Ureter (tissue), 1 donor: Measurements from ENCODE around the gene NHSL1. TPM values are rescaled to one million over a fixed set of nuclear protein-coding genes. Genes with fewer than 3 reads are reported as not detected.

Experiments used
- DNase-seq: peaks from one replicate; pipeline ENCODE4 v3.0.0-alpha.2; 2020; ENCODE audit warnings: low spot score
- total RNA-seq: library from RNA; stranded (reverse); gene quantifications from one replicate; pipeline ENCODE4 v1.2.4, GENCODE V29; 2023
- donor health status: DM: yes; HTN: yes; CAD: no.

Gene NHSL1
- total RNA-seq, 1 donor from 2014 or later, result 25.1 TPM

DNA sequence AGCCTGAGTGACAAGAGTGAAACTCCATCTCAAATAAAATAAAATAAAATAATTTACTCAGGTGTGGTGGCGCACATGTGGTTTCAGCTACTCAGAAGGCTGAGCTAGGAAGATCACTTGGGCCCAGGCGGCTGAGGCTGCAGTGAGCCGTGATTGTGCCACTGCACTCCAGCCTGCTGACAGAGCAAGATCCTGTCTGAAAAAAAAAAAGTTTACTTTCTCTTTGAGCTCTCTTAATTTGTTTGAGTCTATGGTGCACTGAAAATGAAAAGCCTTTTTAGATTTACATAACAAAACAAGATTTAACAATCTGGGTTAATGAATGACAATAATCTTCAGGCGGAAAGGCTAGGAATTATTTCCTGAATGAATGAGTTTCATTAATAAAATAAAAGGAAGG, 23.3 kb upstream of the NHSL1 start:
- DNase-seq, result no peak

- DNase-seq, result no peak
Measured at GRCh38 chr6:138521790-138522189, 22.5 kb upstream of the NHSL1 start.

- no peak for DNase-seq
Measured at GRCh38 chr6:138520463-138520862, 21.2 kb upstream of the NHSL1 start.

GRCh38 chr6:138518054-138518453, 18.8 kb upstream of the NHSL1 start:
- DNase-seq, result no peak

- no peak for DNase-seq
Measured at GRCh38 chr6:138517635-138518034, 18.3 kb upstream of the NHSL1 start.

DNA sequence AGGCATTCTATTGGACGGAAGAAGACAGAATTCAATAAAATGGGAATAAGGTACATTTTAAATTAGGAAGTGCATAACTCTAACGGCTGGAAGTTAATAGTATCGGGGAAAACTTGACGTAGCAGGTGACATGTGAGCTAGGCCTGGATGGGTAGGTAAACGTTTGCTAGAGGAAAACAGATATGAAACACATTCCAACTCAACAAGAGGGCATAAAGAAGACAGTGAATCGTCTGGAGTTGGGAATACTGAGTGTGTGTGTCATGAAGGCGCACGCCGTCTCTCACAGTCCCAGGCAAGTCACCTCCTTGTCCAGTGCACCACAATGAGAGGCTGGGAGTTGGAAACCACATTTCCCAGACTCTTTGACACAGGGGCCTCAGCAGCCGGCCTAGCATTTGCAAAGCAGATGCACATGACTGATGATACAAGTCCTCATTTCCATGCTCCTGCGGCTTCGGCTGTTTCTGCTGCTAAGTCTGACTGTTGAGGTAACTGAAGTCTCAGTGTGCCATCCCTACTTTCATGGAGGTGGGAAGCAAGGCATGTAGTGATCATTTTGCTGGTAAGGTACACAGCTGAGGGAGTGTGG, 16.5 kb upstream of the NHSL1 start:
- no peak for DNase-seq

DNA sequence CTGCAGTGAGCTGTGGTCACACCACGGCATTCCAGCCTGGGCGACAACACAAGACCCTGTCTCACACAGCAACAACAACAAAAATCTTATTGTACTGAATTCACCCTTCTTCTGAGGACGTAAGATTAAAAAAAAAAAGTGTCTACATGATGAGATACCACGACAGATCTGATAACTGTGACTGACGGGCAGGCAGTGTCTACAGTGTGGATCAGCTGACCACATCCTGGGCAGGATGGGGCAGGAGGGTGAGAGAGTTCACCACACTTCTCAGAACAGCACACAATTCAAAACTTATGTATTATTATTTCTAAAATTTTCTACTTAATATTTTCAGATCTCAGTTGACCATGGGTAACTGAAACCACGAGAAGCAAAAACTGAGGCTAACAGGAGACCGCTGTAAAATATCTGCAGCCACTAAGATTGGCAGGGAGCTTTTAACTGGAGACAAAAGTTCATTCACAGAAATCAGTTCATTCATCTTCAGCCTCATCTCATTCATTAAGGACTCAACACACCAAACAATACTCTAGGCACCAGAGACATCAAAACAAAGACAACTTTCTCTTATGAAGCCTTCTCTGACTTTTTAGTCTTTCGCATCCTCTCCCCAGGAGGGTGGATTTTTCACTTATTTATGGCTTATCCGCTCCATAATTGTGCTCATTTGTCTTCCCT, 15.7 kb upstream of the NHSL1 start:
- no peak for DNase-seq

GRCh38 chr6:138512609-138513008, 13.3 kb upstream of the NHSL1 start:
- no peak for DNase-seq

- no peak for DNase-seq
Measured at GRCh38 chr6:138510093-138510492, 10.8 kb upstream of the NHSL1 start.

DNA sequence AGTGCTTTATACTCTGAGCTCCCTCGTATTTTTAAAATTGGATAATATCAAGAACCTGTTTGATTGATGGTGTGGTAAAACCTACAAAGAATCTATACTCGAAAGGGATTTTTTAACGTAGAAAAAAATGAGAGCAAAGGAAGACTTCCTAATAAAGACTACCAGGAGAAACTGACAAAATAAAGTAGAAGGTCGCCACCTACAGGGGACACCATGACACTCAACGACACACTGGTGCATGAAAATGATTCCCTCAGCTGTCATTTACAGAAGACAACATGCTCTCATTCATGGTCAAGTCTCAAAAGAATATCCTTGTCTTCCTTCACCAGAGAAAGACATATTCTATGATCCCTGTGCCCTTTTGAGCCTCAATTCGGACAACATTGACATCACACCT, 10.1 kb upstream of the NHSL1 start:
- DNase-seq, result no peak

DNA sequence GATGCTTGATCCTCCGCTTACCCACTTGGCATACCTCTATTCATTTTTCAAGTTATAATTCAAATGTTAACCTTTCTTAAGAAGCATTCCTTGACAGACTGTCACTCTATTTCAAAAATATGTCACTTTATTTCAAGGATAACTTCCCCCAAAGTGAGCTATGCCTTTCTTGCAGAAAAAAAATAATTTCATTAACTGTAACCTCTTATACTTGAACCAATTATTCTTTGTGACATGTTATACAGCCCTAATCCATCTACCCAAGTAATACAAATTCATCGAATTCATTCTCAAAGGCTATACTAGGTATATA, 9.3 kb upstream of the NHSL1 start:
- DNase-seq, result no peak

DNA sequence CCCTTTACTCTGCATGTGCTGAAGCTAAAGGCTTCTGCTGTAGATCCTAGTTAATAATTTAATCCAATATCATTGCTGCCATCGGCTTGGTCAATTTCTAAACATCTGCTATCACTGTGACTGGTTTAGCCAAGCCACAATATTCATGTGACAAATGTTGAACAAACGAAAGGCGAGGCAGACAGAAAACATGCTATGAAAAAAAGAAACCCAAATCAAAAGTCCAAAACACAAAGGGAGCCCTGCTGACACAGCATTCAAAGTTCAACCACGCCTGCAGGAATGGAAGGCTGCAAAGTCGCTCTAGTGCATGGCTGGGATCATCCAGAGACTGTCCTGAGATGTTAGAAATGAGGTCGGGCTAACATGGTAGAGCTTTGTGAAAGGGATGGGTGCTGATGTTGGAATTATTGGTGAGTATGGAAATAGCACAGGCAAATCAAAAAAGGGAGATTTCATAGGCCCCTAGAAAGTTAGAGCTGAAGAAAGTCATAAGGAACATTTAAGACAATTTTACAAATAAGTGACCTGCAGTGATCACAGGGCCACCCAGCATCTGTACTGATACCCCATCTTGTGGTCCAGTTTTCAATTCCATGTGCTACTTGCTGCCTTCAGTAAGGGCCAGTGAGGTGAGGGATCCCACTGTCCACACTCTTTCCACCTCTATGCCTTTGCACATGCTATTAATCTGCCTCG, 8.8 kb upstream of the NHSL1 start:
- no peak for DNase-seq

DNA sequence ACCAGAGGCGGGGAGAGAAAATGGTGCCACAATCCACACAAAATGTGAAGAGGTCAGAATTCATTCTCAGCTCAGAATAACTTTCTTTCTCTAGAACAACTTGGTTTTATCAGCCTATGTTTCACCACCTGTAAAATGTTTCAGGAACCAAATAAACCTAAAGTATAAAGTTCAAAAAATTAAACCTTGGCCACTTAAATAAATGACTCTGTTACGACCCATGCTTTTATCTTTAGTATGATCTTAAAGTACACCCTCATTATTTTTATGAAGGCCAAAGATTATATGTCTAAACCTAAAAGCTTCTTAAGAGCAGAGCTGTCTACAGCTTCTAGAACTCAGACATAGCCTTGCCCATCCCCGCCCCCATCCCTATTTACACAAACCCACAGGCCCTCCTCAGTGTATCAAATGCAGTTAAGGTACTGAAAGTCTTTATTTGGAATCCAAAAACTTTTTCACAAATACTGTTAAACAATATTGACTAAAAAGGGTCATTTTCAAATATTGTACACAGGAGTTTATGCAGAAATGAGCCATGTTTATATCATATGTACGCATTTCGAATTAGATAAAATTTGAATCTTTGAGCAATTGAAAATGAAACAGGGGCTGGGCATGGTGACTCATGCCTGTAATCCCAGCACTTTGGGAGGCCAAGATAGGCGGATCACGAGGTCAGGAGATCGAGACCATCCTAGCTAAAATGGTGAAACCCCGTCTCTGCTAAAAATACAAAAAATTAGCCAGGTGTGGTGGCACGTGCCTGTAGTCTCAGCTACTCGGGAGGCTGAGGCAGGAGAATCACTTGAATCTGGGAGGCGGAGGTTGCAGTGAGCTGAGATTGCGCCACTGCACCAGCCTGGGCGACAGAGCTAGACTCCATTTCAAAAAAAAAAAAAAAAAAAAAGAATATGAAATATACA, 5.7 kb upstream of the NHSL1 start:
- DNase-seq, result no peak

DNA sequence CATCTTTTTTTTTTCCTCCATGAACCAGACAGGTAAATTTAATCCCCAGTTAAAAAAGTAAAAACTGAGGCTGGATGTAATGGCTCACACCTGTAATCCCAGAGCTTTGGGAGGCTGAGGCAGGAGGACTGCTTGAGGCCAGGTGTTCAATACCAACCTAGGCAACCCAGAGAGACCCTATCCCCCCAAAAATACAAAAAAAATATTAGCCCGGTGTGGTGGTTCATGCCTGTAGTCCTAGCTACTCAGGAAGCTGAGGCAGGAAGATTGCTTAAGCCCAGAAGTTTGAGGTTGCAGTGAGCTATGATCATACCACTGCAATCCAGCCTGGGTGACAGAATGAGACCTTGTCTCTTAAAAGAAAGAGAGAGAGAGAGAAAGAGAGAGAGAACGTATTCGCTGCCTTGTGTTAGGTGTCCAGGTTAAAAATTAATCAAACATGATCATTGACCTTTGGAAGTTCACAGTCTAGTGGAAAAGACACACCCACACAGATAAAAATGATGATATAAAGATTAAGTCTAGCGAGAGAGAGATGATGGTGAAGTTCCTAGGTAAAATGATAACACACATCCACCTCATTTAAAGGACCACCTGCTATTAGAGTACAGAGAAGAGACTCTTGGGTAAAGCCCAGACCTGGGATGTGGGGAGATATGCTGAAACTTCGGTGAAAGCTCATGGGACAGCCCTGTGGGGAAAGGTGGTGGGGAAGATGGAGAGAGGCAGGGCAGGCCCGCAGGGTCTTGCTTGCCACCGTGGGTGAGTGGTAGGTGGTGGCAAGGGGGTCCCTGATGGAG, 4.8 kb upstream of the NHSL1 start:
- DNase-seq, result no peak

- DNase-seq, result no peak
Measured at GRCh38 chr6:138502546-138502945, 3.3 kb upstream of the NHSL1 start.

DNA sequence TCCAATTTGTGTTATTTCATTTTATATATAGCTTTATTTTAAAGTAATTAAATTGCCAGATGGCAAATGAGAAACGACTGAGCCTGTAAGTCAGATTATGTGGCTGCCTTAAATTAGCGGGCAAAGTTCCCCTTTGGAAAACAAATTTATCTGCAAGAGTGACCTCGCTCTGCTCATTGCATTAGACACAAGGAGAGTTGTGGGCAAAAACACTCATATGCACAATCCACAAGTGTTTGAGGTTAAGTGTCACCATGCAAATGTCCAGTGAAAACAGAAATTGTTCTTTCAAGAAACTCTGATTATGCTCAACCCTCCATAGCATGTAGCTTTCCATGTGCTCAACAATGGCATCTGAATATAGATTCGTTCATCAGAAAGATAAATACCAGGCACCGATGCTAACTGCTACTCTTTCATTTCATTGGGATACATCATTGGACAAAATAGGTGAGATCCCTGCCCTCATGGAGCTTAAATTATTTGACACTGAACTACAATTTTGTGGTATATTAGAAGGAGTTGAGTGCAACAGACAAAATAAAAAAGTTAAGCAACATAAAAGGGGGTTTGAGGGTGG, 1.7 kb upstream of the NHSL1 start:
- no peak for DNase-seq

DNA sequence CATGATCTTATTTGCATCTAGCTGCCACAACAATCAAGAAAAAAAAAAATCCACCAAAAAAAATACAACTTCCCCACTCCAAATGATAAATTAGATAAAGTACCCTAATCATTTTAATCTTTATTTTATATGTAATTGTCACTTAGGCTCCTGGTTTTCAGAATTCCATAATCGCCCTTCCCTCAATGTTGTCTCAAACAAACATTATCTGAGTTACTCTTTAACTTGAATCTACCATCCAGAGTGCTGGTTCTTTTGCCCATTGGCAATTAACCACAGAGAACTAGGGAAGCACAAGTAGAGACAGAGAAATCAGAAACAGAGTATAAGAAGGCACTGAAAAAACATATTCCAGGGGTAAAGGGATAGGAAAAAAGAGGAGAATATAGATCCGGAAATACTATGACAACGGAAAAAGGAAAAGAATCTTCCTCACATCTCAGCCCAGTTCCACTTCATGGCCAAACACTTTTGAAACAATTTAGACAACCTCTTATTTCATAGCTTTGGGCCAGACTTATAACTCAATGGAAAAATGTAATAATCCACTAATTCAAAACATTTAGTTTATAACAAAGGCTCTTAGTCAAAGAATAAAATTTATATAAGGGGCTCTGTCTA, 861 bp upstream of the NHSL1 start:
- no peak for DNase-seq

- DNase-seq, result no peak
Measured at GRCh38 chr6:138498629-138499302, 528 bp downstream of the NHSL1 start.

GRCh38 chr6:138497286-138497685, 2.0 kb downstream of the NHSL1 start:
- DNase-seq, result no peak

DNA sequence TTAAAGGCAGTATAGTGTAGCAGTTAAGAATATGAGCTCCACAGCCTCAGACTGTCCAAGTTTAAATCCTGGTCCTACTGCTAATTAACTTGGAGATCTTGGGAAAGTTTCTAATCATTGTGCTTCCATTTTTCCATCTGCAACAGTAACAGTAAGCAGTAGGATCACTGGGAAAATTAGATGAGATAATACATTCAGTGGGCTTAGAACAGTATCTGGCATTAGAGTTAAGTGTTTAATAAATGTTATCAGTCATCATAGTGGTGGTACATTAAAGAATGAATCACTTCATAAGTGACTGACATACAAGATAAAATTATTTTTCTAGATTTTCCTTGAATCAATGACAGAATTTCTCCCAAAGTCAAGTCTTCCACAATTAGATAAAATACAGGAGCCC, 5.0 kb downstream of the NHSL1 start:
- no peak for DNase-seq
